BLaER1 treated with 17β-estradiol and CSF1 and Interleukin-3, amounts not matched to agents 10 nM and 100 nM (cell line): ENCODE results near the gene OSBPL2.

Source experiments
- H3K27ac ChIP-seq, 11 experiments: shearing (Covaris generic); formaldehyde crosslinking; 2 replicates each; pipeline ENCODE4 v1.8.1; 2022
- H3K27me3 ChIP-seq, 11 experiments: shearing (Covaris generic); formaldehyde crosslinking; 2 replicates each; pipeline ENCODE4 v1.8.1; 2022
- H3K36me3 ChIP-seq, 11 experiments: shearing (Covaris generic); formaldehyde crosslinking; 2 replicates each; pipeline ENCODE4 v1.8.1; 2022
- H3K4me1 ChIP-seq, 10 experiments: shearing (Covaris generic); formaldehyde crosslinking; 2 replicates each; pipeline ENCODE4 v1.8.1; 2022
- H3K4me2 ChIP-seq, 11 experiments: shearing (Covaris generic); formaldehyde crosslinking; 2 replicates each; pipeline ENCODE4 v1.8.1; 2022
- H3K4me3 ChIP-seq, 10 experiments: shearing (Covaris generic); formaldehyde crosslinking; 2 replicates each; pipeline ENCODE4 v1.8.1; 2022
- H3K9ac ChIP-seq, 11 experiments: shearing (Covaris generic); formaldehyde crosslinking; 2 replicates each; pipeline ENCODE4 v1.8.1; 2022
- H3K9me3 ChIP-seq, 11 experiments: shearing (Covaris generic); formaldehyde crosslinking; replicated peaks in 1 of 11; 2 replicates each; pipeline ENCODE4 v1.8.1; 2022
- H4K20me1 ChIP-seq, 11 experiments: shearing (Covaris generic); formaldehyde crosslinking; 2 replicates each; pipeline ENCODE4 v1.8.1; 2022
- Cebpa-rat ChIP-seq, 11 experiments: shearing (Covaris generic); IDR thresholded peaks; 2 replicates each; pipeline ENCODE4 v1.8.1; 2022

OSBPL2 gene

DNA sequence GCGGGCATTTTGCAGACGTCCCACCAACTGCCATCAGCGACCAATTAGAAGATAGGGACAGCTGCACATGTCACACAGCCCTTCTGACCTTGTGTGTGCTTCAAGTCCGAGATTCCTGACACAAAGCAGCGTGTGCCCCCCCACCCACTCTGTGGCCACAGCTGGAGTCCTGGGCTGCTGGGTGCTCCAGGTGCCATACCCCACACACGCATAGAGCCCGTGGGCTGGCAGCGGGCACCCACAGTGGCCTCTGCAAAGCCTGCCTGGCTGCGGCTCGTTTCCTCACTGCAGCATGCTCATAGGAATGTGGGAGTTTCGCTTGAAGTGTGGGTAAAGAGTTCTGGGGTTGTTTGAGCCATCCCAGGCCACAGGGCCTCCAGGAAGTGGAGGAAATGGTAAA lies 62.0 kb downstream of the OSBPL2 start:
- peaks cover 16 to 48% (median 24%) of the 10 kb centered on the region in 10 experiments for H3K4me1 ChIP-seq
- H3K27me3 ChIP-seq: no peaks in the 10 kb centered on the region
- H3K36me3 ChIP-seq: peaks cover 16 to 40% (median 18%) of the 10 kb centered on the region in 11 experiments
- no peaks in the 10 kb centered on the region for H3K9me3 ChIP-seq
- H3K27ac ChIP-seq: no peak overlapping the region
- no peak overlapping the region; a peak in 1 of 22 replicates for H3K9ac ChIP-seq
- no peak overlapping the region for H3K4me2 ChIP-seq
- no peak overlapping the region for H3K4me3 ChIP-seq
- peaks cover 20 to 28% (median 23%) of the 10 kb centered on the region in 11 experiments for H4K20me1 ChIP-seq
- no peak for TF ChIP-seq Cebpa-rat (IDR thresholded peaks at IDR 0.05)

DNA sequence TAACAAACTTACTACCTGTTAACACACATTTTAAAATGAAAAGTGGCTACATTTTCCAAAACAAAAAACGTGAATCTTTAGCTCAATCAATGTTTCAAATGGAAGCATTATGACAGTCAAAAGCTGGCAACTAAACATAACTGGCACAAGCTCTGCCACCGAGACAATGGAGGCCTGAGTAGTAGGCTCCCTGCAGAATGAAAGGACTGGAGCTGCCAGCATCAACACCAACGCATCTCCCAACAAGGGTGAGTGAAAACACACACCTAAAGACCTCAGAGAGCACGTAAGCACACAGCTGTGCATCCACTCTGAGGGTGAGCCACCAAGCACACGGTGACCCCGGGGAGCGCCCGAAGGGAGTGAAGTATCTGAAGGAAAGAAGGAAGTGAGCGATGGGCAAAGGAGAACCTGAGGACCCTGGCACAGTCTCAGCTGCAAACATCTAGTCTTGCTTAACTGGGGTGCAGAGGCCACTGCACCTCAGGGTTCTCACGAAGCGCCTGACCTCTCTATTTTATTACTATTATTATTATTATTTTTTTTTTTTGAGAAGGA lies 62.9 kb downstream of the OSBPL2 start:
- Histone ChIP-seq H3K4me1 (peaks cover 23 to 50% (median 30%) of the 10 kb centered on the region in 10 experiments), H3K27me3 (no peaks in the 10 kb centered on the region), H3K4me2 (peak overlapping the region in 10 of 11 experiments; percentile 71 to 96 (median 88); a peak in 17 of 22 replicates), H3K9me3 (no peaks in the 10 kb centered on the region), H3K4me3 (peak overlapping the region in 8 of 10 experiments; percentile 80 to 100 (median 98); a peak in 10 of 20 replicates), H3K36me3 (peaks cover 25 to 40% (median 26%) of the 10 kb centered on the region in 11 experiments), H3K9ac (peak overlapping the region in 9 of 11 experiments; percentile 95 to 100 (median 97); a peak in 13 of 22 replicates), H3K27ac (peak overlapping the region in 9 of 11 experiments; percentile 90 to 97 (median 95); a peak in 15 of 22 replicates), H4K20me1 (peaks cover 29 to 36% (median 31%) of the 10 kb centered on the region in 11 experiments)
- TF ChIP-seq Cebpa-rat (IDR thresholded peaks at IDR 0.05): no peak

DNA sequence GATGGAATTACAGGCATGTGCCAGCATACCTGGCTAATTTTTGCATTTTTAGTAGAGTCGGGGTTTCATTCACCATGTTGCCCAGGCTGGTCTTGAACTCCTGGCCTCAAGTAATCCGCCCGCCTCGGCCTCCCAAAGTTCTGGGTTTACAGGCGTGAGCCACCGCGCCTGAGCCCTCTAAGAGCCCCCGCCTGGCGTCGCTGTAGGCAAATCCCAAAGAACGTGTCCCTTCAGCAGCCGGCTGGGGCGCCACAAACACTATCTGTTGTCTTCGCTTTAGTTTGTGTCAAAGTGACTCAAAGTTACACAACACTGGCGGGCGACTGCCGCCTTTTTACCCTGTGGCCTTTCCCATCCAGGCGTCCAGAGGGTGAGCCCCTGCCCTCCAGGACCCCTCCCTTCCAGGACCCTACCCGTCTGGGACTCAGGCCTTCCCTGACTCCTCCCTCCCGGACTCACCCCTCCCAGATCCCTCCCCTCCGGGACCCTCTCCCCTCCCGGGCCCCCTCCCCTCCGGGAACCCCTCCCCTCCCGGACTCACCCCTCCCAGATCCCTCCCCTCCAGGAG lies 63.5 kb downstream of the OSBPL2 start:
- peak overlapping the region; percentile 94 to 100 (median 97) for H3K9ac ChIP-seq
- no peaks in the 10 kb centered on the region for H3K9me3 ChIP-seq
- peak overlapping the region; percentile 78 to 100 (median 98) for H3K4me3 ChIP-seq
- H3K4me1 ChIP-seq: peaks cover 23 to 46% (median 31%) of the 10 kb centered on the region in 10 experiments
- no peaks in the 10 kb centered on the region for H3K27me3 ChIP-seq
- H4K20me1 ChIP-seq: peaks cover 35 to 39% (median 38%) of the 10 kb centered on the region in 11 experiments
- peak overlapping the region; percentile 90 to 97 (median 95) for H3K27ac ChIP-seq
- H3K36me3 ChIP-seq: peaks cover 31 to 40% (median 33%) of the 10 kb centered on the region in 11 experiments
- peak in 10 of 11 experiments; percentile 45 to 88 (median 72); a peak in 15 of 22 replicates for TF ChIP-seq Cebpa-rat (IDR thresholded peaks at IDR 0.05)
- peak overlapping the region; percentile 71 to 96 (median 89); a peak in 21 of 22 replicates for H3K4me2 ChIP-seq

DNA sequence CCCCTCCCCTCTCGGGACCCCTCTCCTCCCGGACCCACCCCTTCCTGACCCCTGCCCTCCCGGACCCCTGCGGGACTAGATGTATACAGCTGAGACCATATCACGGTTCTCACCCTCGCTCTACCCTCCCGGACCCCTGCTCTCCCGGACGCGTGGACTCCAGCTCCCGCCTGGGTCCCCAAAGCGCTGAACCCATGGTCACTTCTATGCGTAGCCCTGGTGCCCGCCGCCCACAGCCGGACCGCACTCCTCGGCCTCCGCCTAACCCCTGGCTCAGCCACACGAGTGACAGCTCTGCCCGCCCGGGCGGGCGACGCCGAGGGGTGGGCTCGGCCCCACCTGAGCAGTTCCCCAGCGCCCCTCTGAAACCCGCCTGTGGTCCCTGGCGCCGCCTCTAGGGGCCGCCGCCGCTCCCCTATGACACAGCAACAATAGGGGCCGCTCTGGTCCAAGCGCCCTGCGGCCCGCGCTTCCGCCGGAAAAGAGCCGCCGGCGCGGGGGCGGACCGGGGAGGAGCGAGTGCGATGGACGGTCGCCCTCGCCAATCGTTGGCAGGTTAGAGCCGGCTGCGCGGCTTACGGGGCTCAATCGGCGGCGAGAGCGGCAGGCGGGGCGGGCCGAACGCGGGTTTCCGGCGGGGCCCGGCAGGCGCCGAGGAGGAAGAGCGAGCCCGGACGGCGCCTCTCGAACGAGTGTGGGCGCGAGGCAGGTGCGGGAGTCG lies 64.2 kb downstream of the OSBPL2 start, which contains the start of gene ADRM1:
Gene ADRM1, plus strand, starts transcription at position 657 of the 721 bp plus-strand sequence. CDS start 572 bp downstream, outside the sequence.
- H3K4me2 ChIP-seq: peak within 1 kb of the TSS; percentile 92 to 100 (median 99)
- peak within 1 kb of the TSS; percentile 90 to 97 (median 95) for H3K27ac ChIP-seq
- peak within 1 kb of the TSS; percentile 94 to 100 (median 97) for H3K9ac ChIP-seq
- H3K9me3 ChIP-seq: no peaks in the 10 kb centered on the region
- peak within 1 kb of the TSS; percentile 78 to 100 (median 98) for H3K4me3 ChIP-seq
- peaks cover 23 to 41% (median 31%) of the 10 kb centered on the region in 10 experiments for H3K4me1 ChIP-seq
- H3K27me3 ChIP-seq: no peaks in the 10 kb centered on the region
- peaks cover 38 to 44% (median 39%) of the 10 kb centered on the region in 11 experiments for H3K36me3 ChIP-seq
- TF ChIP-seq Cebpa-rat (IDR thresholded peaks at IDR 0.05): no peak
- H4K20me1 ChIP-seq: peaks cover 42 to 45% (median 44%) of the 10 kb centered on the region in 11 experiments

DNA sequence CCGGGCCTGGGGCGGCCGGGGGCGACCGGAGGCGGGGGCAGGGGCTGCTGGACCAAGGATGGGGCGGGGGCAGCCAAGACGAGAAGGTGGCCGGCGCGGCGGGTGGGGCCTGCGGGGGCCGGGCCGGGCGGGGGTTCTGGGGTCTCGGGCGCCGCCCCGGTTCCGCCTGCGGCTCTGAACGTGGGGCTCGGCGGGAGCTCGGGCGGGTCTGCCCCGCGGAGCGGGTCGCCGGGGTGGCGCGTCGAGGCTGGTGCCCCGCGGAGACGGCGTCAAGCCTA lies 64.7 kb downstream of the OSBPL2 start:
- Histone ChIP-seq H3K4me1 (peaks cover 23 to 38% (median 29%) of the 10 kb centered on the region in 10 experiments), H3K27ac (peak overlapping the region; percentile 67 to 97 (median 95)), H3K27me3 (no peaks in the 10 kb centered on the region)

DNA sequence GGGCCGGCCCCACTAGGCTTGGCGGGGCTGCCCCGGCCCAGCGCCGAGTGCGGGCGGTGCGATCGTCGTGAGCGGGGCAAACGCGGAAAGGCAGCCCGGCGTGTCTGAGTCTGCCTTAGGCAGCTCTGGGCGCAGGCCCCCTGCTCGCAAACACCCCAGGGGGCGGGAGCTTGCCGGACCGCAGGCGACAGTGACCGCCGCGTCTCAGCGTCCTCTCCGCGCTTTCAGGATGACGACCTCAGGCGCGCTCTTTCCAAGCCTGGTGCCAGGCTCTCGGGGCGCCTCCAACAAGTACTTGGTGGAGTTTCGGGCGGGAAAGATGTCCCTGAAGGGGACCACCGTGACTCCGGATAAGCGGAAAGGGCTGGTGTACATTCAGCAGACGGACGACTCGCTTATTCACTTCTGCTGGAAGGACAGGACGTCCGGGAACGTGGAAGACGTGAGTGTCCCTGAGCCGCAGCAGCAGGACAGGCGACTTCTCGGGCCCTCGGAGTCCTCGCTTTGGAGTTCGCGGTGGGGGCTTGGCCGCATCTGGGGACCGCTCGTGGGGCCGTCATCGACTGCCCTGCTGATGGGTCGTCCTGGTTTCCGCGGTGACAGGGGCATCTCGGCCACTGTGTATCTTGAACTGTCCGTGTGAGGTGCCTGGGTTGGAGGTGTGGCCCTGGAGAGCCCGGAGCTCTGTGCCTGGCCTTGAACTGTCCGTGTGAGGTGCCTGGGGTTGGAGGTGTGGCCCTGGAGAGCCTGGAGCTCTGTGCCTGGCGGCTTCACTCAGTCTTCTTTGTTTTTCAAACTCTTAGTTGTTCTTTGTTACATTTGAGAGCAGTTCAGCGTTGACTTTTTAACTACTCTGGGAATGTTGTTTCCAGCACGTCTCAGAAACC lies 65.3 kb downstream of the OSBPL2 start:
- Histone ChIP-seq H4K20me1 (peaks cover 53 to 56% (median 55%) of the 10 kb centered on the region in 11 experiments), H3K4me1 (peaks cover 23 to 37% (median 29%) of the 10 kb centered on the region in 10 experiments), H3K27me3 (no peaks in the 10 kb centered on the region), H3K4me3 (peak overlapping the region; percentile 78 to 100 (median 98)), H3K27ac (peak overlapping the region; percentile 67 to 97 (median 95)), H3K4me2 (peak overlapping the region; percentile 90 to 100 (median 99)), H3K36me3 (peaks cover 49 to 53% (median 50%) of the 10 kb centered on the region in 11 experiments), H3K9me3 (no peaks in the 10 kb centered on the region), H3K9ac (peak overlapping the region; percentile 94 to 100 (median 97))
- no peak for TF ChIP-seq Cebpa-rat (IDR thresholded peaks at IDR 0.05)

More for the DNA sequence above, 64.7 kb downstream of the OSBPL2 start:
- peaks cover 47 to 50% (median 49%) of the 10 kb centered on the region in 11 experiments for H4K20me1 ChIP-seq
- peak overlapping the region; percentile 90 to 100 (median 99); a peak in 21 of 22 replicates for H3K4me2 ChIP-seq
- TF ChIP-seq Cebpa-rat (IDR thresholded peaks at IDR 0.05): no peak
- peak overlapping the region; percentile 94 to 100 (median 97) for H3K9ac ChIP-seq
- H3K36me3 ChIP-seq: peaks cover 43 to 49% (median 44%) of the 10 kb centered on the region in 11 experiments
- H3K4me3 ChIP-seq: peak overlapping the region; percentile 78 to 100 (median 98)
- no peaks in the 10 kb centered on the region for H3K9me3 ChIP-seq

DNA sequence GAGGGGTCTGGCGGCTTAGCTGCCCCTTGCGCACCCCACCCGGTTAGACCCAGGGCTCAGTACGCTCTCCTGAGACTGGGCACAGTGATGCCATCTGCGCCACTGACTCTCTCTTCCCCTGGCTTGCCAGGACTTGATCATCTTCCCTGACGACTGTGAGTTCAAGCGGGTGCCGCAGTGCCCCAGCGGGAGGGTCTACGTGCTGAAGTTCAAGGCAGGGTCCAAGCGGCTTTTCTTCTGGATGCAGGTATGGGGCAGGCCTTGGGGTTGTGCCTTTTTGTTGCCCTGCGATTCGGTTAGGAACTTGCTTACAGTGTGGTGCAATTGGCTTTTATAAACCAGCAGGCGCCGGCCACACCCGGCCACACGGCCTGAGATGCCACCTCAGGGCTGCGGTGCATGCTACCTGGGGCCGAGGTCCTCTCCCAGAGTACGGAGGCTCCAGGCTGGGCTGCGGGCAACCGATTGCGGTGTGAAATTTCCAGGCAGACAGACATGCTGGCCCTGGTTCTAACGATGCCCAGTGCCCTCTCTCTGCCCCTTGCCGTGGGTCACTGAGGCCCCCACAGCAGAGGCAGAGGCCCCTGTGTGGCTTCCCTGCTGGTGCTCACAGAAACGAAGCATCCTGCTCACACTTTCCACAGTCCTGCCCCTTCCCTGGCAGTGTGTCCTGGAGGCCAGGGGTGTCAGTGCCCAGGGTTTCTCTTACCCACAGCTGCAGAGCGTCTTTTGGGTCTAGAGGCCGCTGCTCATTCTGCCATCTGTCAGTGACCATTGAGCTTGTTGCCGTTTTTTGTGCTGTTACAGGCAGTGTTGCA lies 66.2 kb downstream of the OSBPL2 start:
- H3K4me2 ChIP-seq: peak overlapping the region; percentile 90 to 100 (median 99)
- peaks cover 56 to 58% (median 57%) of the 10 kb centered on the region in 11 experiments for H3K36me3 ChIP-seq
- H3K9ac ChIP-seq: peak overlapping the region; percentile 94 to 100 (median 97)
- no peaks in the 10 kb centered on the region for H3K9me3 ChIP-seq
- no peaks in the 10 kb centered on the region for H3K27me3 ChIP-seq
- no peak for TF ChIP-seq Cebpa-rat (IDR thresholded peaks at IDR 0.05)
- peak overlapping the region in 10 of 11 experiments; percentile 90 to 97 (median 95); a peak in 19 of 22 replicates for H3K27ac ChIP-seq
- peaks cover 23 to 37% (median 29%) of the 10 kb centered on the region in 10 experiments for H3K4me1 ChIP-seq
- H4K20me1 ChIP-seq: peaks cover 55 to 63% (median 61%) of the 10 kb centered on the region in 11 experiments
- peak overlapping the region; percentile 78 to 100 (median 98) for H3K4me3 ChIP-seq
